GM19035 (cell line): ENCODE results near the gene POMT2.

Experiments
- ATAC-seq: cut with Tn5 transposase; IDR thresholded peaks from one replicate; pipeline ENCODE4 v1.9.1; 2021; ENCODE audit not compliant: unreplicated experiment

POMT2 gene

DNA sequence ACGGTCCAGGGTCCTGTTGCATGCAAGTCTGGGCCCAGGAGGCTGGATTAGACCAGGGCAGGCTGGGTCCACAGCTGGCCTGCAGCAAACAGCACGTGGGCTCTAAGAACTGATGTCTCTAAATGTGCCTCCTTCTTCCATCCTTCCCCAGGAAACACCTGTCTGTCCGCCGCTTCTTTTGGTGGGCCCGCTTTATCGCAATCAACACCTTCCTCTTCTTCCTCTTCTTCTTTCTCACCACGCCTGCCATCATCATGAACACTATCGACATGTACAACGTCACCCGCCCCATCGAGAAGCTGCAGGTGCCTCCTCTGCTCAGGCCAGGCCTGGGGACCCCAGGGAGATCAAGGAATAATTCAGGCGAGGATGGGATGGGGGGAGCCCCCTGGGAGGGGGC lies 77.9 kb downstream of the POMT2 start:
- ATAC-seq, result no peak

- no peak for ATAC-seq
Observed at GRCh38 chr14:77241955-77242354, 78.7 kb downstream of the POMT2 start.

DNA sequence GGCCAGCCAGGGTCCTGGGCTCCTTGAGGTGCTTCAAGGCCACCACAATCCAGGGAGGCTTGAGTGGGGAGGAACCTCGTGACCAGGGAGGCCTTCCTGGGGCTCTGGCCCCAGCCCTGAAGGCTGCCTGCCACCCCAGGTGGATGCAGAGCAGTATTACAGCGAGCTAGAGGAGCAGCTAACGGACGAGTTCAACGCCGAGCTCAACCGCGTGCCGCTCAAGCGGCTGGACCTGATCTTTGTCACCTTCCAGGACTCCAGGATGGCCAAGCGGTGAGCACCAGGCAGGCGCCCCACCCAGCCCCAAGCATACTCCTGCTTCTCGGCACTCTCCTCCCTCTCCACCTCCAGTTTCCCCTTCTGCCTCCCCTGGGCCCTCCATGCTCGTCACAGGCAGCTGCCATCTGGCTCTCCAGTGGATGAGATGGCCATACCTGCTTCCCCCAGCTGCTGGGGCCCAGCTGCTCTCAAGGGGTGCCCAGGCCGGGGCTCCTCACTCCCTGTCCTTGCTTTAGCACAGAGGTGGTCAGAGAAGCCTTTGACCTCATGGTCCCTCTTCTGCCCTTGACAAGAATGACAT lies 80.3 kb downstream of the POMT2 start:
- ATAC-seq, result no peak

GRCh38 chr14:77239412-77239811 lies 81.3 kb downstream of the POMT2 start:
- no peak for ATAC-seq

GRCh38 chr14:77238996-77239395 lies 81.7 kb downstream of the POMT2 start:
- no peak for ATAC-seq

GRCh38 chr14:77238356-77238755 lies 82.3 kb downstream of the POMT2 start:
- no peak for ATAC-seq

- no peak for ATAC-seq
Observed at GRCh38 chr14:77236814-77237213, 83.9 kb downstream of the POMT2 start.

DNA sequence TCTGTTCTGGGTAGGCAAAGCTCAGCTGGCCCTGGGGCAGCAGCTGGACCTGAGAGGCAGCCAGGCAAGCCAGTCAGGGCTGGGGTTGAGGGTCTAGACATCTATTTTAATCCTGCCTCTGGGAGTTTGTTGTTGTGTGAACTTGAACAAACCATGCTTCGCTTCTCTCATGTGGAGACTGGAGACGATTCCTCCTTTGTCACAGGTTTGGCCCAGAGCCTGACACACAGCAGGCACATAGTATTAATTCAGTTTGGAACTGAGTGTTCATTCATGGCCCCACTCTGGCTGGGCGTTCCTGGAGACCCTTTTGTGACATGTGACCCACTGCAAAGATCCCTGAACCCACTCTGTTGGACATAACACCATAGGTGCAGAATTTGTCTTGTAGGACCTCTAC lies 89.0 kb downstream of the POMT2 start:
- ATAC-seq, result no peak

DNA sequence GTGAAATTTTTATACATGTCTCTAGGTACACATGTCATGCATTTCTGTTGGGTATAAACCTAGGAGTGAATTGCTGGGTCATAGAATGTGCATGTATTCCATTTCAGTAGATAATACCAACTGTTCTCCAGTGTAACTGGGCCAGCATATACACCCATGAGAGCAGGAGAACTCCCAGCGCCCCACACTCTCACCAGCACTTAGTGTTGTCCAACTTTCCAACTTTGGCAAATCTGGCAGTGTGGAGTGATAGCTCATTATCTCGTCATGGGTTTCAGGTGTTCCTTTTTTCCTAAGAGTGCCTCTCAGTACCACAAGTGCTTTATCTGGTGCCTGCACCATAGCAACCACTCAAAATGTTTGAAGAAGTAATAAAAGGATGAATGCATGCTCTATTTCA lies 89.8 kb downstream of the POMT2 start:
- no peak for ATAC-seq

- ATAC-seq, result no peak
Observed at GRCh38 chr14:77228056-77228455, 92.6 kb downstream of the POMT2 start.

DNA sequence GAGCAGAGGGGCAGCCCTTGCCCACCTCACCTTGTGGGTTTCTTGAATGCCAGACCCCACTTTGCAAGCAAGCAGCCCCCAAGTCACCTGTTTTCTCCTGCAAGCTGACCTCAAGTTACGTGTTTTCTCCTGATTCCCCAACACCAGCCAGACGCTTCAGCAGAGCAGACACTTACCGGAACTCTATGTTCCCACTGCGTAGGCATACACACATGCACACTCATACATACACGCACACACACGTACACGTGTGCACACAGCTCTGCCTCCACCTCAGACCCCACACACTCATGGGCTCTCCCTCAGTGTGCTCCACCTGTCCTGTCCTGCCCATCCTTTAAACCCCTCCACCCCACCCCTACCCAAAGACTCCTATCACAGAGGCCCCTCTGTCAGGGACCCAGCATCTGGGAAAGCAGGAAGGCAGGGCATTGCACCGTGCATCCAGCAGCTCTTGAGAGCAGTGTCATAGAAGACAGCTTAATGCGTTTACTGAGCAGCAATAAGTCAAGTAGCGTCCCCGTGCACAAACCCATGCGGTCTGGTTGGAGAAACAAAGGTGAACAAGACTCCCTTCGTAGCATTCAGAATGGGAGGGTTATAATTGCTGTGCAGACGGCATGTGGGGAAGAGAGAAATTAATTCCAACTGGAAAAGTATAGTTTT lies 94.7 kb downstream of the POMT2 start:
- no peak for ATAC-seq

GRCh38 chr14:77225254-77225653 lies 95.4 kb downstream of the POMT2 start:
- ATAC-seq, result no peak
